NCI-H510A treated with DMSO at 0.1 percent for 48 hours (cell line): ENCODE results near the gene CMIP.
A peak's percentile ranks its signal among the peaks of the same experiment; 100 is the strongest.

ENCODE experiments used
- DNase-seq: peaks from one replicate; lab custom pipeline; 2025; lab: John Stamatoyannopoulos, UW

The CMIP gene

DNA sequence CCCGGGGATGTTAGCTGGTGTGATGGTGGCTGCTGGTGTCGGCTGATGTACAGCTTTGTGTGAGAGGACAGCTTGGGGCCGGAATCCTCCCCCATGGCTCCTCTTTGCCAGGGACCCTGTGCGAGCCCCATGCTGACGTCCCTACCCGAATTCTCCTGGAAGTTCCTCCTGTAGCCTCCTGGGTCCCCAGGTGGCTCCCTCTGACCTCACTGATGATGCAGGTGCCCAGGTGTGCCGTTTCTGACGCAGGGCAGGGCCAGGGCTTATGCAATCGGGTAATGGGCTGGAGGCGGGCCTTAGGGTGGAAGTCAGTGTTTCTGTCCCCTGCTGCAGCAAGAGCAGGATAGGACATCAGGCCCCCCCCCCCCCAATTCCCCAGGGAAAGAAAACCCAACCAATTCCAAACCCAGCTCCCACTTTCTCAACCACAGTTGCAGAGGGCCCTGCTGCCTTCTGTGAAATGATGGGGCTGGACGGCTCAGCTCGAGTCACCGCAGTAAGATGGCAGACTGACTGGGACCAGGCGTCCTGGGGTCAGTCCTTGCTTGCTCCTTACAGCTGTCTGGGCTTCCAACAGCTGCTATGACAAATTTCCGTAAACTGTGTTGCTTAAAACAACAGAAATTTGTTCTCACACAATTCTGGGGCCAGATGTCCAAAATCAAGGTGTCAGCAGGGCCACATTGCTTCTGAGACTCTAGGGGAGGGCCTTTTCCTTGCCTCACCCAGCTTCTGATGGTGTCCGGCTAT lies 195.5 kb downstream of the CMIP start:
- peak; percentile 41 for DNase-seq

GRCh38 chr16:81640681-81641070 lies 196.1 kb downstream of the CMIP start:
- DNase-seq, result no peak

- DNase-seq, result no peak
These were observed 196.9 kb downstream of the CMIP start for GRCh38 chr16:81641395-81642106.

DNA sequence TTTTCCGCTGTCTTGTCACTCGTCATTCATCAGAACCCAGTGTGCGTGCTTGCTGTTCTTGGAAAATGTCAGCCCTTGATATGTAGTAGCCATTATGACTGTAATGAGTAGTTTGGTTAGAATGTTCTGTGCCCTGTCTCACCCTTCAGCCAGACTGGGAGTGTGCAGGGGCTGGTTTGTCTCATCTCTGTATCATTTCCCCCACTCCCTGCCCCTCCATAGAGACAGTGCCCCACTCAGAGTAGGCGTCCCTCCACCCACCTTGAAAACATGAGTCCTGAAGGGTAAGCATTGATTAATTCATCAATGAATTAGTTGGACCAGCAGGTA lies 197.5 kb downstream of the CMIP start:
- no peak for DNase-seq

GRCh38 chr16:81642943-81643342 lies 198.3 kb downstream of the CMIP start:
- no peak for DNase-seq

GRCh38 chr16:81645266-81645694 lies 200.7 kb downstream of the CMIP start:
- DNase-seq, result peak; percentile 46

GRCh38 chr16:81645925-81646324 lies 201.3 kb downstream of the CMIP start:
- DNase-seq, result no peak

DNA sequence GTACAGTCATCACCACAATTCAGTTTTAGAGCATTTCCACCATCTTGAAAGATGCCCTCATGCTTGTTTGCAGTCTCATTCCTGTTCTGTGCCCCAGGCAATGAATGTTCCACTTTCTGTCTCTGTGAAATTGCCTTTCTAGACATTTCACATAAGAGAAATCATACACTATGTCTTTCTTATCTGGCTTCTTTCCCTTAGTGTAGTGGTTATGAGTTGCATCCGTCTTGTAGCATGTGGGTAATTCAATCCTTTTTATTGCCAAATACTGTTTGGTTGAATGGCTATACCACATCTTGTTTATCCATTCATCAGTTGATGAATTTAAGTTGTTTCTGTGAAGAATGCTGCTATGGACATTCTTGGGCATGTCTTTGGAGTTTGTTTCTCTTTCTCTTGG lies 202.0 kb downstream of the CMIP start:
- DNase-seq, result no peak

DNA sequence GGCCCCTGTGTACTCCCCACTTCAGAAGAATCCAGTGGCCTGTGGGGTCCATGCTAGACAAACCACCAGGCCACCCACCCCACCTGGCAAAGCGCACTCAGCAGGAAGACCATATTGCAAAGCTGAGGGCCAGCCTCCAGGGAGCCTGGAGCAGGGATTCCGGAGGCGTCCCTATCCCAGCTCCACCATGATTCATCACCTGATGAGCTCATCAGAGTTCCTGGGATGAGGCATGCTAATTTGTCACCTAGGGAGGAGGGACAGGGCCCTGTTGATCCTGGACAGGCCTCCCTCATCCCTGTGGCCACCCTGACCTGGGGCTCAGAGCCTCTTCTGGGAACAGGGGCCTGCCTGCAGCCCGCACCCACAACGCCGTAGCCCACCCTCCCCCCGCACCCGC lies 202.9 kb downstream of the CMIP start:
- DNase-seq, result no peak

DNA sequence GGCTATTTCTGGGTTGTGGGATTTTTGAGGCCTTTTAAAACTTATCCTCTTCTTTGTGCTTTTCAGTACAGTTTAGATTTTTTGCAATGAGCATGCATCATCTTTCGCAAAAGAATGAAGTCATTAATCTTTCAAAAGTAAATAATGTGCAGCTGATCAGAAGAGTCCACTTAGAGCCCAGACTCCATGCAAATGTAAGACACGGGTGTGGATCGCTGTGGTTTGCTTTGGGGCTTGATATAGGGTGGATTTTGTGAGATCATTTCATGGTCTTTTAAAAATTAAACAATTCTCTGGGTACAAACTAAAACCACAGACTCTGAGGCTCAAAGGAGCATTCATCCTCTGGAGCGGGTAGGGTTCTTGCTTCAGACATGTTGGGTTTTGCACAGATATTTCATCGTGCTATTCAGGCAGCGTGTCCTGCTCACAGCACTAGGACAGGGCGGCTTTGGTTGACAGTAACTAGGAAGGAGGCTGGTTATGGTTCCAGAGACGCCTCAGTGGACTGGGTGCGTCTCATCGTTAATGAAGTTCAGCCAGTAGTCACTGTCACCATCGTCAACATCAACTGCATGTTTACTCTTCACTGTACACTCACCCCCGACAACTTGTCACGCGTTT lies 205.1 kb downstream of the CMIP start:
- DNase-seq, result no peak

DNA sequence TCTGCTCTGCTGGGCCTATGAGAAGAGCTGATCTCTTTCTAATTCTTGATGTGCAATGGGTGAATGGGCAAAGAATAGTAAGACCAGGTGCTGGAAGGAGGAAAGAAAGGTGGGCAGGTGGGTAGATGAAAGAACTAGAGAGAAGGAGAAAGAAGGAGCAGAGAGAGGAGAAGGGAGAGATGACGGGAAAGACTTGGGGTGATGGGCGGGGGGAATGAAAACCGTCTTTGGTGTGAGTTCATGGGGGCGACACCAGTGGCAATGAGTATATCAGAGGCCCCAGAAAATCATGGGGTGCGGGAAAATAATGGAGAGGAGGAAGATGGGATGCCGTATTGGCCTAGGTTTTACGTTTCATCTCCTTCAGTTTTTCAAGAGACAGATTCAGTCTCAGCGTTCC lies 205.7 kb downstream of the CMIP start:
- no peak for DNase-seq

GRCh38 chr16:81650982-81651562 lies 206.5 kb downstream of the CMIP start:
- DNase-seq, result peak; percentile 87

DNA sequence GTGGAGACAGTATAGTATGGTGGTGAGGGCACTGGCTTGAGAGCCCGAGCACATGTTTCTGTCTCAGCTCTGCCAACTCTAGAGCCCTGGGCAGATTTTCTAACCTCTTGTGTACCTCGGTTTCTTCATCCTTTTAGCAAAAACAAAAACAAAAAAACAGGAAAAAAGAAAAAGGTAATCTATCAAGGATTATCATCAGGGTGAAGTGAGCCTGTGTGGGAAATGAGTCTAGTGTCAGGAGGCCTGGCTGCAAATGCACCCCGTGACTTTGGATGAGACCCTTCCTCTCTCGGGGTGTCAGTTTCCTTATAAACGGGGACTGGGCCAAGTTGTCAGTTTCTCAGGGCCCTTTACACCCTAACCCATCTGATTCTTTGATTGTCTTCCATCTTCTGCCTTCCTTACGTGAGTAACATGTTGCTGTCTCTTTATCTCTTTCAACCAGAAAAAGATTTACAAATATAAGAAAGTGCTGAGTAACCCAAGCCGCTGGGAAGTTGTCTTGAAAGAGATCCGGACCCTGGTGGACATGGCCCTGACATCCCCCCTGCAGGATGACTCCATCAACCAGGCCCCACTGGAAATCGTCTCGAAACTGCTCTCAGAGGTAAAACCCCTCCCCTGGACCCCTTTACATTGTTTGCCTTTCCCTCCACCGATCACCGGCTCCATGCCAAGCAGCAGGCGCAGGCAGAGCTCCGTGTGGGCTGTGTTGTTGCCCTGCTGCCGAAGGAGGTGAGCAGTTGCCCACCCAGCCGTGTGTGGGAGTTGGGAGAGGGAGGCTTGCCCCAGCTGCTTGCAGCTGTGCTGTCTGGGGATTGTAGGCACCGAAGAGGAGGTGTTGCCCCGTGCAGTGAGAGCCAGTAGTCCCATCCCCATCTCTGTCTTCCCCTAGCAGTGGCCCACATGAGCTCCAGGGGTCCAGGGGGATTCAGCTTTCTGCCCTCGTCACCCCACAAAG lies 207.4 kb downstream of the CMIP start:
- DNase-seq, result no peak

- peak; percentile 54 for DNase-seq
These were observed 208.3 kb downstream of the CMIP start for GRCh38 chr16:81652798-81653505.

GRCh38 chr16:81654346-81654745 lies 209.7 kb downstream of the CMIP start:
- DNase-seq, result no peak

DNA sequence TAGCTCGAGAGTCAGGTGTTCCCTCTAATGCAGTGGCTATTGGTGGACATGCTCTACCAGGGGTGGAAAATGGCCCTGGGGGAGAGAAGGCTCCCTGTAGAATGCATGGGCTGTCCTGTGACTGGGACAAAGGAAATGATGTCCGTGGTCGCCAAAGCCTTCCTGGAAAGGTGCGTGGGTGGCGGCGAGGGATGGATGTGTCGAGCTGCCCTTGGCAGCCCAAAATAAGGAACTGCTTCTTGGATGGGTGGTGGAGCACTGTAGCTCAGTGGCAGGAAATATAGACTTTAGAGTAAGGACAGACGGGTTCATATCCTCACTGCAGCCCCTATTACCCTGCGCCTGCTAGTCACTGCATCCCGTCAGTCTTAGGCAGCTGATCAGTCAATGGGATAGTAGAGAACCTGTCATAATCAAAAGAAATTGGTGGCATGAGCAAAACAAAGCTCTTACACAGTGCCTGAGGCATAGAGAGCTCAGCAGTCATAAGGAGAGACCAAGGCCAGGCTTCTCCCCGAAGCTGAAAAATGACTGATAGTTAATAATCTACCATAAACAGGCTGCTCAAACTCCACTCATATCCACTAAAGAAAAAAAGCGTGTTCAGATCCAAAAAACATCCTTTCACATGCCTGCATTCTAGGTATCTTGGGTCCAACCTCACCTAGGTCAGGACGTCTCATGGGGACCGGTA lies 211.0 kb downstream of the CMIP start:
- no peak for DNase-seq

DNA sequence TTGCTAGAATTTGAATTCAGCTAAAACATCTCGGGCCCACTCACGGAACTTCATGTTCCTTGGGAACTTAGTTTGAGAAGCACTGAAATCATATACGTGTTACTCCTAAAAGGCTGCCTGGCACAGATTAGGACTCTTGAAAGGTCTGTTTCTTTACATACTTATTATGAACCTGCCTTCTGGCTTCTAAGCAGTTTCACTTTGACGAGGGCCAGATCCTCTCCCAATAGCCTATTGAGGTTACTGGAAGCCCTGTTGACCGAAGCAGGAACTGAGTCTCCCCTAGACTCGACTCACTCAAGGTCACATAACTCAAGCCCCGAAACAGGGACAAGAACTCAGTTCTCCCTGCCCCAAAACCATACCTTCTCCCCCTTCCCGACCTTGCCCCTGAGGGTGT lies 212.6 kb downstream of the CMIP start:
- DNase-seq, result no peak

GRCh38 chr16:81657781-81658180 lies 213.2 kb downstream of the CMIP start:
- DNase-seq, result no peak

GRCh38 chr16:81658373-81658772 lies 213.8 kb downstream of the CMIP start:
- no peak for DNase-seq

GRCh38 chr16:81659249-81659648 lies 214.6 kb downstream of the CMIP start:
- DNase-seq, result no peak

DNA sequence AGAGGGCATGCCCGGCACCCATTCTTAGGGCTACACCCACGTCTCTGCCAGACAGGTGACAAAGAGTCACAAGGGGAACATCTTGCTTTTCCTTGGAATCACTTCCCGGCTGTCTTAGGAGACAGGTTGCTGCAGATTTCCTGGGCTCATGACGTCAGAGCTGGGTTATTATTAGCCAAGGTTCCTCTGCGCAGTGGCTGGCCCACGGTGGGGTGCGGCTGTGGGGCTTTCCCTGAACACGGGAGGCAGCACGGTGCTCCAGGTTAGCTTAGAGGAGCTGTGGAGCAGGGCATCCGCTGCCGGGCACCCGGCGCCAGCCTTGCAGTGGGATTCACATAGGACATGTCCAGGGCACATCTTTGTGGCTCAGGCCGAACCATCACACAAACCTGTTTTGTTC lies 216.5 kb downstream of the CMIP start:
- DNase-seq, result no peak
